HS-27A (cell line): ENCODE measurements around the gene BEND7.
"Not testable (repeated sequence)": the region's sequence is repeated elsewhere in the genome, so short reads cannot be mapped to it uniquely, and the experiment has no call there.

ENCODE experiments used
- DNase-seq: peaks from one replicate; pipeline ENCODE4 v3.0.0-alpha.2; 2012; ENCODE audit warnings: low read depth, missing footprints

The BEND7 gene

GRCh38 chr10:13528875-13529713 is at the start of gene BEND7:
TSS of gene BEND7 (minus strand) at chr10:13529014. CDS start at chr10:13528533, 481 bp downstream.
- DNase-seq = no peak

GRCh38 chr10:13573960-13574359 is 45.1 kb upstream of the BEND7 start:
- DNase-seq = no peak

- DNase-seq = no peak
Measured at GRCh38 chr10:13571541-13571940, 42.7 kb upstream of the BEND7 start.

- no peak for DNase-seq
Measured at GRCh38 chr10:13567030-13567429, 38.2 kb upstream of the BEND7 start.

GRCh38 chr10:13564576-13564975 is 35.8 kb upstream of the BEND7 start:
- DNase-seq = no peak

GRCh38 chr10:13563481-13564445 is 34.9 kb upstream of the BEND7 start:
- no peak for DNase-seq

GRCh38 chr10:13560597-13560996 is 31.8 kb upstream of the BEND7 start:
- DNase-seq = peak; percentile 2

GRCh38 chr10:13559124-13559700 is 30.4 kb upstream of the BEND7 start:
- no peak for DNase-seq

- no peak for DNase-seq
Measured at GRCh38 chr10:13555884-13556510, 27.2 kb upstream of the BEND7 start.

- DNase-seq = no peak
Measured at GRCh38 chr10:13550802-13551201, 22.0 kb upstream of the BEND7 start.

GRCh38 chr10:13542533-13542932 is 13.7 kb upstream of the BEND7 start:
- DNase-seq = no peak

- DNase-seq = not testable (repeated sequence)
Measured at GRCh38 chr10:13537985-13538384, 9.2 kb upstream of the BEND7 start.

GRCh38 chr10:13536674-13537366 is 8.0 kb upstream of the BEND7 start:
- no peak for DNase-seq

GRCh38 chr10:13535346-13535745 is 6.5 kb upstream of the BEND7 start:
- no peak for DNase-seq

GRCh38 chr10:13529714-13529973 is 830 bp upstream of the BEND7 start:
- DNase-seq = no peak

- DNase-seq = no peak
Measured at GRCh38 chr10:13528123-13528874, 515 bp downstream of the BEND7 start.

GRCh38 chr10:13527864-13528122 is 1.0 kb downstream of the BEND7 start:
- no peak for DNase-seq

- DNase-seq = peak; percentile 36
Measured at GRCh38 chr10:13526948-13527863, 1.6 kb downstream of the BEND7 start.

- no peak for DNase-seq
Measured at GRCh38 chr10:13525663-13526062, 3.2 kb downstream of the BEND7 start.

GRCh38 chr10:13521026-13521425 is 7.8 kb downstream of the BEND7 start:
- DNase-seq = no peak
